Measurements from ENCODE around the gene C16orf74.

The C16orf74 gene

GRCh38 chr16:85722128-85722893 is 28.6 kb downstream of the C16orf74 start:
- WGBS, 2 experiments: 72 to 76% methylated on average over 20 of the region's 20 CpGs
- Histone ChIP-seq H3K9me3 (ENCODE audit: control insufficient read depth, low read length) (no peaks in the 10 kb centered on the region), H3K4me1 (ENCODE audit: control insufficient read depth, insufficient read depth, low read length) (peaks cover 16% of the 10 kb centered on the region), H3K27me3 (ENCODE audit: control insufficient read depth, insufficient read depth, low read length, poor library complexity, severe bottlenecking) (no peaks in the 10 kb centered on the region), H3K27ac (ENCODE audit: insufficient read depth, low read depth, low read length, poor library complexity, severe bottlenecking) (peak overlapping the region; percentile 62), H3K36me3 (ENCODE audit: control insufficient read depth, insufficient read depth, low read length) (no peaks in the 10 kb centered on the region), H3K4me3 (ENCODE audit: insufficient read depth, low read depth, low read length) (no peak overlapping the region)

- Histone ChIP-seq H3K27me3 (ENCODE audit: control insufficient read depth, insufficient read depth, low read length, poor library complexity, severe bottlenecking) (peaks cover 11% of the 10 kb centered on the region), H3K36me3 (ENCODE audit: control insufficient read depth, insufficient read depth, low read length) (no peaks in the 10 kb centered on the region), H3K9me3 (ENCODE audit: control insufficient read depth, low read length) (no peaks in the 10 kb centered on the region), H3K4me1 (ENCODE audit: control insufficient read depth, insufficient read depth, low read length) (peaks cover 36% of the 10 kb centered on the region), H3K27ac (ENCODE audit: insufficient read depth, low read depth, low read length, poor library complexity, severe bottlenecking) (no peak overlapping the region), H3K4me3 (ENCODE audit: insufficient read depth, low read depth, low read length) (no peak overlapping the region)
- WGBS, 2 experiments: 91 to 93% methylated on average over 4 of the region's 4 CpGs
Measured at GRCh38 chr16:85720302-85720637, 30.6 kb downstream of the C16orf74 start.

- no peak overlapping the region for H3K4me3 ChIP-seq (ENCODE audit: insufficient read depth, low read depth, low read length)
- H3K27me3 ChIP-seq (ENCODE audit: control insufficient read depth, insufficient read depth, low read length, poor library complexity, severe bottlenecking): peaks cover 11% of the 10 kb centered on the region
- 95 to 96% methylated on average over 10 to 11 of the region's 11 CpGs for WGBS, 2 experiments
- H3K4me1 ChIP-seq (ENCODE audit: control insufficient read depth, insufficient read depth, low read length): peaks cover 40% of the 10 kb centered on the region
- no peaks in the 10 kb centered on the region for H3K36me3 ChIP-seq (ENCODE audit: control insufficient read depth, insufficient read depth, low read length)
- no peaks in the 10 kb centered on the region for H3K9me3 ChIP-seq (ENCODE audit: control insufficient read depth, low read length)
- no peak overlapping the region for H3K27ac ChIP-seq (ENCODE audit: insufficient read depth, low read depth, low read length, poor library complexity, severe bottlenecking)
Measured at GRCh38 chr16:85719605-85720301, 31.1 kb downstream of the C16orf74 start.

- Histone ChIP-seq H3K4me3 (ENCODE audit: insufficient read depth, low read depth, low read length) (no peak overlapping the region), H3K27ac (ENCODE audit: insufficient read depth, low read depth, low read length, poor library complexity, severe bottlenecking) (no peak overlapping the region), H3K36me3 (ENCODE audit: control insufficient read depth, insufficient read depth, low read length) (no peaks in the 10 kb centered on the region), H3K9me3 (ENCODE audit: control insufficient read depth, low read length) (no peaks in the 10 kb centered on the region), H3K27me3 (ENCODE audit: control insufficient read depth, insufficient read depth, low read length, poor library complexity, severe bottlenecking) (peaks cover 11% of the 10 kb centered on the region), H3K4me1 (ENCODE audit: control insufficient read depth, insufficient read depth, low read length) (peaks cover 40% of the 10 kb centered on the region)
- WGBS, 2 experiments: 63 to 64% methylated on average over 11 of the region's 11 CpGs
Measured at GRCh38 chr16:85718682-85719081, 32.2 kb downstream of the C16orf74 start.

GRCh38 chr16:85718153-85718477 is 32.8 kb downstream of the C16orf74 start:
- Histone ChIP-seq H3K9me3 (ENCODE audit: control insufficient read depth, low read length) (no peaks in the 10 kb centered on the region), H3K4me1 (ENCODE audit: control insufficient read depth, insufficient read depth, low read length) (peaks cover 40% of the 10 kb centered on the region), H3K36me3 (ENCODE audit: control insufficient read depth, insufficient read depth, low read length) (no peaks in the 10 kb centered on the region), H3K27me3 (ENCODE audit: control insufficient read depth, insufficient read depth, low read length, poor library complexity, severe bottlenecking) (peaks cover 11% of the 10 kb centered on the region), H3K4me3 (ENCODE audit: insufficient read depth, low read depth, low read length) (no peak overlapping the region), H3K27ac (ENCODE audit: insufficient read depth, low read depth, low read length, poor library complexity, severe bottlenecking) (no peak overlapping the region)
- WGBS, 2 experiments: 65 to 67% methylated on average over 6 of the region's 6 CpGs

GRCh38 chr16:85717393-85718152 is 33.3 kb downstream of the C16orf74 start:
- Histone ChIP-seq H3K27me3 (ENCODE audit: control insufficient read depth, insufficient read depth, low read length, poor library complexity, severe bottlenecking) (peaks cover 11% of the 10 kb centered on the region), H3K27ac (ENCODE audit: insufficient read depth, low read depth, low read length, poor library complexity, severe bottlenecking) (no peak overlapping the region), H3K4me1 (ENCODE audit: control insufficient read depth, insufficient read depth, low read length) (peaks cover 42% of the 10 kb centered on the region), H3K9me3 (ENCODE audit: control insufficient read depth, low read length) (no peaks in the 10 kb centered on the region), H3K4me3 (ENCODE audit: insufficient read depth, low read depth, low read length) (no peak overlapping the region), H3K36me3 (ENCODE audit: control insufficient read depth, insufficient read depth, low read length) (no peaks in the 10 kb centered on the region)
- WGBS, 2 experiments: 52 to 53% methylated on average over 21 of the region's 21 CpGs

GRCh38 chr16:85716680-85717038 is 34.2 kb downstream of the C16orf74 start:
- peaks cover 4% of the 10 kb centered on the region for H3K9me3 ChIP-seq (ENCODE audit: control insufficient read depth, low read length)
- 59 to 69% methylated on average over 3 of the region's 3 CpGs for WGBS, 2 experiments
- no peak overlapping the region for H3K4me3 ChIP-seq (ENCODE audit: insufficient read depth, low read depth, low read length)
- H3K4me1 ChIP-seq (ENCODE audit: control insufficient read depth, insufficient read depth, low read length): peaks cover 35% of the 10 kb centered on the region
- H3K36me3 ChIP-seq (ENCODE audit: control insufficient read depth, insufficient read depth, low read length): no peaks in the 10 kb centered on the region
- peaks cover 11% of the 10 kb centered on the region for H3K27me3 ChIP-seq (ENCODE audit: control insufficient read depth, insufficient read depth, low read length, poor library complexity, severe bottlenecking)
- H3K27ac ChIP-seq (ENCODE audit: insufficient read depth, low read depth, low read length, poor library complexity, severe bottlenecking): no peak overlapping the region

GRCh38 chr16:85716022-85716679 is 34.7 kb downstream of the C16orf74 start:
- 11% methylated on average over 9 of the region's 9 CpGs for WGBS, 2 experiments
- peaks cover 34% of the 10 kb centered on the region for H3K4me1 ChIP-seq (ENCODE audit: control insufficient read depth, insufficient read depth, low read length)
- peak overlapping the region; percentile 4 for H3K27ac ChIP-seq (ENCODE audit: insufficient read depth, low read depth, low read length, poor library complexity, severe bottlenecking)
- peaks cover 4% of the 10 kb centered on the region for H3K9me3 ChIP-seq (ENCODE audit: control insufficient read depth, low read length)
- no peak overlapping the region for H3K4me3 ChIP-seq (ENCODE audit: insufficient read depth, low read depth, low read length)
- H3K36me3 ChIP-seq (ENCODE audit: control insufficient read depth, insufficient read depth, low read length): no peaks in the 10 kb centered on the region
- peaks cover 11% of the 10 kb centered on the region for H3K27me3 ChIP-seq (ENCODE audit: control insufficient read depth, insufficient read depth, low read length, poor library complexity, severe bottlenecking)

GRCh38 chr16:85715169-85716021 is 35.5 kb downstream of the C16orf74 start:
- Histone ChIP-seq H3K4me1 (ENCODE audit: control insufficient read depth, insufficient read depth, low read length) (peaks cover 34% of the 10 kb centered on the region), H3K27me3 (ENCODE audit: control insufficient read depth, insufficient read depth, low read length, poor library complexity, severe bottlenecking) (peaks cover 11% of the 10 kb centered on the region), H3K4me3 (ENCODE audit: insufficient read depth, low read depth, low read length) (no peak overlapping the region), H3K27ac (ENCODE audit: insufficient read depth, low read depth, low read length, poor library complexity, severe bottlenecking) (peak overlapping the region; percentile 4), H3K9me3 (ENCODE audit: control insufficient read depth, low read length) (peaks cover 4% of the 10 kb centered on the region), H3K36me3 (ENCODE audit: control insufficient read depth, insufficient read depth, low read length) (no peaks in the 10 kb centered on the region)
- WGBS, 2 experiments: 45 to 49% methylated on average over 22 of the region's 22 CpGs
